DMS53 treated with DMSO at 0.1 percent for 48 hours (cell line): ENCODE data around the gene CDH23.

Experiments
- DNase-seq: peaks from one replicate; lab custom pipeline; 2025; ENCODE audit not compliant: unreplicated experiment; lab: John Stamatoyannopoulos, UW

The CDH23 gene

GRCh38 chr10:71852355-71852937, 455.7 kb downstream of the CDH23 start:
- DNase-seq: no peak

DNA sequence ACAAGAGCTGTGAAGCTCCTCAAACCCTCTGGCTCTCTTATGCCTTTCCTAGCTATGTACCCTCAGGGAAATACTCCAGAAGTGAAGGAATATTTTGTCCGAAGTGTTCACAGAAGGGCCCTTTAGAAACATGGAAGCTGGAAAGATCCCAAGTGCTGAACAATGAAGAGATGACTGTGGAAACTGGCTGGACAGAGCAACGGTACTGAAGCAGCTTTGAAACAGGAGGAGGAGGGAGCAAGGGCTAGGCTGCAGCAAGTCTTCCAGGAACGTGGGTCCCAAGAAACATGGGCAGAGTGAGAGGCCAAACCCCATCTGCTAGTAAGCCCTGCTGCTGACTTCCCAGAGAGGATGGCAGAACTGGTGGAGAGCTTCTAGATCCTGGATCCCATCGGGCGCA, 457.3 kb downstream of the CDH23 start:
- no peak for DNase-seq

- DNase-seq: no peak
These were observed 459.9 kb downstream of the CDH23 start for GRCh38 chr10:71856619-71857018.

DNA sequence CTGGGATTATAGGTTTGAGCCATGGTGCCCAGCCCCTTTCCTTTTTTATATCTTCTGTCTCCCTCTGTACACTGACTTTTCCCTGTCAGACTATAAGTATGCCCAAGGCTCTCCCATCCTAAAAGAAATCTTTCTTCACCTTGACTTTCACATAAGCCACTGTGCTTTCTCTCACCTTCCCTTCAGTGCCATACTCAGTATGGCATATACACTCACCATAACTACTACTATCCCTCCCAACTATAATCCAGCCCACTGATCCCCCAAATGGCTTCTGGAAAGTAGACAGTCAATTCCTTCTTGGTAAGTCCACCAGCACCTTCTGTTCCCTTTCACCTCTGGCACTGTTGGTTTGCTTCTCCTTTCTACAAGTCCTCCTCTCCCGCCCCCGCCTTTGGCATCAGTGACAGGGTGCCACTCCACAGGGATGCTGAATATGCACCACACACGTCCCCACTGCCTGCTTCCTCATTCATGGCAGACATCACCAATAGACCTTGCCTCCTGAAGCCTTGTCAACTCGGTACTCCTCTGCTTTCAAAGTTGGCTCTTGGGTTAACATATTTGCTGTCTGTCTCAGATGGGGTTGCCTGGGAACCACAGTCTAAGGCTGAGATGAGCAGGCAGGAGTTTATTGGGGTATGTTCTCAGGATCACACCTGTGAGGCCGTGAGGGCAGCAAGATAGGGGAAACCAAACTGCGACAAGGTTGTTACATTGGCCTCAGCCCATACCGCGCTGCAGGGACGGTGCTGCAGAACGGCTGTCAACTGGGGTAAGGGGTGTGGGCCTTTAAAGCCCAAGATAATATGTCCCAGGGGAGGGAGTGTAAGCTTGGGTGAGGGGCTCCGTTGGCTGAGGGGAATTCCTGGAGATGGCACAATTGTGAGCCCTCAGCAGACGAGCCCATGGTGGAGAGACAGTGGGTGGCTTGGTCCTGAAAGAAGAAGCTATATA, 461.5 kb downstream of the CDH23 start:
- DNase-seq: no peak

- peak; percentile 92 for DNase-seq
These were observed 463.7 kb downstream of the CDH23 start for GRCh38 chr10:71860243-71861029.

DNA sequence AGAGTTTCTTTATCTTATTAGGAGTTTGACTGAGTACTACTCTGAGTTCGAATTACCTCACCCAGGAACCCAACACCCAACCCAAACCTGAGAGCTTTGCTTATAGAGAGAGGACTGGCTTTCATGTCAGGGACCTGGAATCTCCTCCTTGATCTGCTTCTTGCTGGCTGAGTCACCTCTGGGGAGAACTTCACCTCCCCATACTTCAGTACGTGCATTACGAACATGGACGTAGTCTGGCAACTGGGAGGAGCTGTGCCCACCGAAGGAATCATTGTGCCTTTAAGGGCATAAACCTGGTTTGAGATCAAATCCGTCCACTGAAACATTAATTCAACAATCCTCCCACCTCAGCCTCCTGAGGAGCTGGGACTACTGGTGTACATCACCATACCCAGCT, 466.5 kb downstream of the CDH23 start:
- DNase-seq: no peak

DNA sequence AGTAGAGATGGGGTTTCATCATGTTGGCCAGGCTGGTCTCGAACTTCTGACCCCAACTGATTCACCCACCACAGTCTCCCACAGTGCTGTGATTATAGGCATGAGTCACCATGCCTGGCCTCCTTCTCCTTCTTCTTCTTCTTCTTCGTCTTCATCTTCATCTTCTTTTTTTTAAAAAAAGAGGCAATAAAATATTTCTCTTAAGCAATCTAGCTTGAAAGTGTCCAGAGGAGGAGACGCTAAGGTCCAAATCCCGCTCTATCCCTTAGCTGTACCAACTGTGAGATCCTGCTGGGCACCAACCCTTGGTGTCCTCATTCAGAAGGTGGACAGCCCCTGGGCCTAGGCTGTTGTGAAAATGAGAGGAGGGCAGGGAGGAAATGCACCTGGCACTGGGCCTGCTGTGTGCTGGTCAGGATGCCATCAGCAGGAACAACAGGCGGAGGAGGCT, 468.2 kb downstream of the CDH23 start:
- DNase-seq: no peak
